Measurements from ENCODE around the gene LAMA2. TPM values are rescaled to one million over a fixed set of nuclear protein-coding genes. Genes with fewer than 3 reads are reported as not detected.

LAMA2 gene
- total and polyA plus RNA-seq, 2 donors (not counting 1 experiment from before 2014, with no cell fraction given) = 19.5 to 67.5 TPM

GRCh38 chr6:129032602-129033001 is 149.7 kb downstream of the LAMA2 start:
- H4K20me1 ChIP-seq (ENCODE audit: control insufficient read depth, extremely low read depth, insufficient read depth, low read length) = no peaks in the 10 kb centered on the region
- TF ChIP-seq EZH2 (IDR thresholded peaks at IDR 0.05; ENCODE audit: low read length, missing control alignments) (no peak), CTCF (conservative IDR thresholded peaks at IDR 0.05 in 1 of 2, IDR thresholded peaks at IDR 0.05 in 1 of 2; ENCODE audit: low read depth in 1 of 2, low read length in 2 of 2) (no peak)
- H3K4me3 ChIP-seq (replicated peaks in 1 of 4; ENCODE audit: control extremely low read depth in 1 of 4, insufficient read depth in 1 of 4, low read depth in 3 of 4, low read length in 4 of 4) = no peak overlapping the region
- DNase-seq (ENCODE audit: low read depth in 2 of 2) = peak in 1 of 2 donors; percentile 33
- H3K27ac ChIP-seq (ENCODE audit: insufficient read depth, low read length) = no peak overlapping the region
- H3K36me3 ChIP-seq (ENCODE audit: control insufficient read depth, insufficient read depth, low read length) = no peaks in the 10 kb centered on the region
- no peak overlapping the region for H3K4me2 ChIP-seq (ENCODE audit: extremely low read depth, insufficient read depth, low read length)
- no peaks in the 10 kb centered on the region for H3K27me3 ChIP-seq (ENCODE audit: control insufficient read depth, insufficient read depth, low read length)
- no peaks in the 10 kb centered on the region for H3K4me1 ChIP-seq (ENCODE audit: control insufficient read depth, extremely low read depth, insufficient read depth, low read length)
- no peak overlapping the region for H3K9ac ChIP-seq (ENCODE audit: insufficient read depth, low read length)
- H3K9me3 ChIP-seq (ENCODE audit: control insufficient read depth, insufficient read depth, low read depth, low read length) = no peaks in the 10 kb centered on the region
- H2AFZ ChIP-seq (ENCODE audit: low read length) = no peak overlapping the region
- H3K79me2 ChIP-seq (ENCODE audit: control insufficient read depth, insufficient read depth, low read length) = no peaks in the 10 kb centered on the region

- no peak overlapping the region for H3K4me2 ChIP-seq (ENCODE audit: extremely low read depth, insufficient read depth, low read length)
- no peaks in the 10 kb centered on the region for H3K27me3 ChIP-seq (ENCODE audit: control insufficient read depth, insufficient read depth, low read length)
- no peak overlapping the region for H3K4me3 ChIP-seq (replicated peaks in 1 of 4; ENCODE audit: control extremely low read depth in 1 of 4, insufficient read depth in 1 of 4, low read depth in 3 of 4, low read length in 4 of 4)
- no peaks in the 10 kb centered on the region for H3K79me2 ChIP-seq (ENCODE audit: control insufficient read depth, insufficient read depth, low read length)
- H3K9me3 ChIP-seq (ENCODE audit: control insufficient read depth, insufficient read depth, low read depth, low read length) = no peaks in the 10 kb centered on the region
- H3K27ac ChIP-seq (ENCODE audit: insufficient read depth, low read length) = no peak overlapping the region
- TF ChIP-seq EZH2 (IDR thresholded peaks at IDR 0.05; ENCODE audit: low read length, missing control alignments) (no peak), CTCF (conservative IDR thresholded peaks at IDR 0.05 in 1 of 2, IDR thresholded peaks at IDR 0.05 in 1 of 2; ENCODE audit: low read depth in 1 of 2, low read length in 2 of 2) (no peak)
- no peak overlapping the region for H2AFZ ChIP-seq (ENCODE audit: low read length)
- no peaks in the 10 kb centered on the region for H4K20me1 ChIP-seq (ENCODE audit: control insufficient read depth, extremely low read depth, insufficient read depth, low read length)
- H3K9ac ChIP-seq (ENCODE audit: insufficient read depth, low read length) = no peak overlapping the region
- no peak for DNase-seq (ENCODE audit: low read depth in 2 of 2)
- H3K36me3 ChIP-seq (ENCODE audit: control insufficient read depth, insufficient read depth, low read length) = no peaks in the 10 kb centered on the region
- H3K4me1 ChIP-seq (ENCODE audit: control insufficient read depth, extremely low read depth, insufficient read depth, low read length) = no peaks in the 10 kb centered on the region
Measured at GRCh38 chr6:129033180-129033579, 150.2 kb downstream of the LAMA2 start.

- Histone ChIP-seq H3K9me3 (ENCODE audit: control insufficient read depth, insufficient read depth, low read depth, low read length) (no peaks in the 10 kb centered on the region), H3K4me1 (ENCODE audit: control insufficient read depth, extremely low read depth, insufficient read depth, low read length) (no peaks in the 10 kb centered on the region), H3K79me2 (ENCODE audit: control insufficient read depth, insufficient read depth, low read length) (no peaks in the 10 kb centered on the region), H3K9ac (ENCODE audit: insufficient read depth, low read length) (no peak overlapping the region), H3K4me3 (replicated peaks in 1 of 4; ENCODE audit: control extremely low read depth in 1 of 4, insufficient read depth in 1 of 4, low read depth in 3 of 4, low read length in 4 of 4) (no peak overlapping the region), H3K4me2 (ENCODE audit: extremely low read depth, insufficient read depth, low read length) (no peak overlapping the region), H2AFZ (ENCODE audit: low read length) (no peak overlapping the region), H3K36me3 (ENCODE audit: control insufficient read depth, insufficient read depth, low read length) (no peaks in the 10 kb centered on the region), H3K27ac (ENCODE audit: insufficient read depth, low read length) (no peak overlapping the region), H4K20me1 (ENCODE audit: control insufficient read depth, extremely low read depth, insufficient read depth, low read length) (no peaks in the 10 kb centered on the region), H3K27me3 (ENCODE audit: control insufficient read depth, insufficient read depth, low read length) (no peaks in the 10 kb centered on the region)
- no peak for DNase-seq (ENCODE audit: low read depth in 2 of 2)
- TF ChIP-seq EZH2 (IDR thresholded peaks at IDR 0.05; ENCODE audit: low read length, missing control alignments) = no peak
- TF ChIP-seq CTCF (conservative IDR thresholded peaks at IDR 0.05 in 1 of 2, IDR thresholded peaks at IDR 0.05 in 1 of 2; ENCODE audit: low read depth in 1 of 2, low read length in 2 of 2) = no peak
Measured at GRCh38 chr6:129033581-129033980, 150.6 kb downstream of the LAMA2 start.

Measured in fibroblast of lung (primary cell).